Measurements from ENCODE around the gene FIBCD1.

FIBCD1 gene

DNA sequence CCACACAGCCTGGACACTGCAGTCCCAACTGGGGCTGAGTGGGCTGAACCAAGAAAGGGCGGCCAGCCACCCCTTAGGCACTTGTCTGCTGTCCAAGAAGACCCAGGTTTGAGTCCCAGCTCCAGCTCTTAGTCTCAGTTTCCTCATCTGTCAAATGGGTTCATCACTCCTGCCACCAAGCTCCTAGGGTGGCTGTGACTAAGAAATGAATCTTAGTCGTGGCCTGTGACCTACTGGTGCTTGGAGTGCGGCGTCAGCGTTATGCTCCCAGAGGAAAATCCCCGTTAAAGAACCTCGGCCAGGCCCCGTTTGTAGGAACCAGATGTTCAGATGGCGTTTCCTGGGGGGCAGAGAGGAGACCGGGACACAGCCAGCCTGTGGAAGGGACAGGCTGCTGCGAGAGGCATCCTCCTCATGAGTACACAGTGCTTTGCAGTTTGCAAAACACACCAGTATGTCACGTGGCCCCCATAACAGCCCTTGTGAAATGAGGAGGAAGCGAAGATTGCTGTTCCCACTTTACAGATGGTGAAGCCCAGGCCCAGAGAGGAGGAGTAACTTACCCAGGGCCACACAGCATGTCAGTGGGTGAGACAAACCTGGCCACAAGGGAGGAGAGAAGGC lies 3.3 kb downstream of the FIBCD1 start:
- no peak for DNase-seq

DNA sequence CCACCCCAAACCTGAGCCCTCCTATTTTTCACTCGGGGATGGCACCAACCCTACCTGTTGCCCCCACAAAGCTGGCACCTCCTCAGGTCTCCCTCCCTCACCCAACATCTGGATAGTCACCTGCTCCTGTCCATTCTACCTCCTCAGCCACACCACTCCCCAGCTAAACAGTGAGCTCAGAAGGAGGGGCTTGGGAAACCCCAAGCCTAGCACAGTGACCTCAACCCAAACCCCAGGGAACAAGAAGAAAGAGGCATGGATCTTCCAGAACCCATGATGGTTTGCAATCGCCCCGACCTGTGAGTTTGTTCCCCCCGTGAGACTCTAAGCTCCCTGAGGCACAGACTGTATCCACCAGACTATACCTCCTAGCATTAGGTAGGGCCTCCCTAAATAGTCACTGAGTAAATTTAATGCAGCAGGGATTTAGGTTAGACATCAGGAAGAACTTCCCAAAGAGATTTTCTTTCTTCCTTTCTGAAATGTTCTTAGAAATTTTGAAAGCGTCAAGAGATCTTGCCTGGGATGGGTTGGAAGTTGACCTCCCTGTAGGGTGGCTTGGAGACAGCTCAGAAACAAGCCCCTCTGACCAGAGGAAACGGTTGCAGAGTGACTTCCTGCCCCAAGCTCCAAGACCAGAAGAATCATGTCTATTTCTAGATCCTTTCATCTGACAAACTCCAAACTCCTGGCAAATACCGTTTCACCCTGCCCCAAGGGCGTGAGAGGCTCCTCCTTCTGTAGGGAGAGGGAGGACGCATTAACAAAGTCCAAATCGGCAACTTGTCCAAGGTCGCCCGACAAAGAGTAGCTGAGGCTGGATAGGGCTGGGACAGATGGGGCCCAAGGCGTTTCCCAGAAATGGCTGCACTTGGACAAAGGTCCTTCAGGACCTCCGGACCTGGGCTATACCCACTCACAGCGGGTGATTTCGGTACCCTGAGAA lies 4.1 kb downstream of the FIBCD1 start:
- no peak for DNase-seq

DNA sequence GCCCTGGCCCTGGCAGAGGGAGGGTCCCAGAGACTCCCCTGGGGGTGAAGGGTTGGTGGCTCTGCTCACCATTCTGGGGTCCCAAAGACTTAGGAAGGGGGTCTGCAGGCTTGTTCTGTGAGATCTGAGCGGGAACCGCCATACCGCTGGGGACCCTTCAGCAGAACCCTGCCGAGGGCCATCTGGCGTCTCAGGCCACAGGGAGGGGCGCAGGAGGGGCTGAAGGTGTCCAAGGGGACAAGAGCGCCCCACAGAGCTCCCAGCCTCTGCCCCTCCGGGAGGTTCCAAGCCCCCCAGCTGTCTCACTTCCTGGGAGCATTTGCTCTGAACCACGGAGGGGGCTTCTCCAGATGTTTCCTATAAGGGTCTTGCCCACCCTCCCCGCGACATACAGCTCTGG lies 4.8 kb downstream of the FIBCD1 start:
- DNase-seq, result no peak

DNA sequence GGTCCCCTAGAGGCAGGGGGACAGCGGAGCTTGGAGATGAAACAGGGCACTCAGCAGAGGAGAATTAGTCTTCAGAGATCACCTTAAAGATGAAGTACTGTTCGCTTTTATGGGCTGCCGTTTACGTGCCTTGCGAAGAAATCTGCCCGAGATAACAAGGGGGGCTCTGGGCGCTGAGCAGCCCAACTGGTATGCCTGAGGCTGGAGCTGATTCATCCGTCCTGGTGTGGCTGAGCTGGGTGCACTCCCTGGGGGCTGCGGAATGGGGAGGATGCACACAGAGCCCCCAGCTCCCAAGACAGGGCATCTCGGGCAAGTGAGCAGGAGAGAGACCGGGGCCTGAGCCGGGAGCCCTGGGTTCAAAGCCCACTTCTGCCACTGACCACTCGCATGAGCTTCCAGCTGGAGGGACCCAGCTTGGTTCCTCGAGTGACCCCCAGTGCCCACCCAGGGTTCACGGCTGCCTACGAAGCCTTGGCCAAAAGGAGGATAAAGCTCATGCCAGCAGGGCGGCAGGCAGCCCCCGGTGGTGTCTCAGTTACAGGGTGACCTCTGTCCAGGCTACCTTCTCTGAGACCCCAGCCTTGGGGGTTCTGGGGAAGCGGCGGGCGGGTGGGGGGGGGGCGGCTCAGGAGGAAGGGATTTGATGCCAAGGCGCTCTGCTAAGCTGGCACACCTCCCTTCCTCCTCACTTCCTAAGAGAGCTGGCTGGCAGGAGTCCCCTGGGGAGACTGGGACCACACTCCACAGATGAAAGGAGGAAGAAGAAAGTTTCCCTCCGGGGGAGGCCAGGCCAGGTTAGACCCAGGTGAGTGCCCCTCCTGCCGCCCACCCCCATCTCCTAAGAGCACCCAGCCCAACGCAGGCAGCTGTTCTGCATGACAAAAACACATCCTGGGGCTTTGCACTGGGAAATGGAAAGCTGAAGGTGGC lies 5.7 kb downstream of the FIBCD1 start:
- DNase-seq, result peak; percentile 78

DNA sequence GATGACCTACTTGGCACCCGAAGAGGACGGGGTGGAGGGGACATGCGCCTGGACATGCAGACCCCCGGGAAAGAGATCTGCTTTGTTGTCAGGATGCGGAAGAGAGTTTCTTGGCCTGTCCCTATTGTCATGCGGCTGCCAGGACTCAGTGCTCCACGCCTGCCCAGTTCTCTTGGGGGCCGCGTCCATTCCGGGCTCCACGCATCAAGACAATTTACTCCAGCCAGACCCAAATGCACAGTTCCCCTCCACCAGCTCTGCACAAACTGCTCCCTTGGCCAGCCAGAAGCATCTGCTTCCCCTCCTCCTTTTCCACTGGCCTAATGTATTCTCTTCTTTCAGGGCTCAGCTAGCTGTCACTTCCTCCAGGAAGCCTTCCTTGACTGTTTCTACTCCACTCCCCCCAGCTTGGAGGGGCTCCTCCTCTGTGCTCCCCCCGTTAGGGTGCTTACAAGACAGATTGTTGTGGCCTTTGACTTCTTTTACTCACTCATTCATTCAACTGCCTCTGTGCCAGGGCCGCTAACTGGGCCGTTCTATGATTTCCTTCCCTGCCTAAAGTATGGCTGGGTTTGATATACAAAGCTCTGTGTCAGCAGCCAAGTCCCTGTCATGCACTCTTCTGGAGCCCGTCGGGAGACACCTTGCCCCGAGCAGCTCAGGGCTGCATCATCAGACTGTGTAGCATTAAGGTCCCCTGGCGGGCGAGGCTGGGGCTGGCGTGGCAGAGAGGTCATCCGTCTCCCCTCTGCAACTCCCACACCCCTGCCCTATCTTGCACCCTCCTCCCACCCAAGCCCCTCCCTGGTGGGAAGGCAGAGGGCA lies 6.6 kb downstream of the FIBCD1 start:
- peak; percentile 87 for DNase-seq

DNA sequence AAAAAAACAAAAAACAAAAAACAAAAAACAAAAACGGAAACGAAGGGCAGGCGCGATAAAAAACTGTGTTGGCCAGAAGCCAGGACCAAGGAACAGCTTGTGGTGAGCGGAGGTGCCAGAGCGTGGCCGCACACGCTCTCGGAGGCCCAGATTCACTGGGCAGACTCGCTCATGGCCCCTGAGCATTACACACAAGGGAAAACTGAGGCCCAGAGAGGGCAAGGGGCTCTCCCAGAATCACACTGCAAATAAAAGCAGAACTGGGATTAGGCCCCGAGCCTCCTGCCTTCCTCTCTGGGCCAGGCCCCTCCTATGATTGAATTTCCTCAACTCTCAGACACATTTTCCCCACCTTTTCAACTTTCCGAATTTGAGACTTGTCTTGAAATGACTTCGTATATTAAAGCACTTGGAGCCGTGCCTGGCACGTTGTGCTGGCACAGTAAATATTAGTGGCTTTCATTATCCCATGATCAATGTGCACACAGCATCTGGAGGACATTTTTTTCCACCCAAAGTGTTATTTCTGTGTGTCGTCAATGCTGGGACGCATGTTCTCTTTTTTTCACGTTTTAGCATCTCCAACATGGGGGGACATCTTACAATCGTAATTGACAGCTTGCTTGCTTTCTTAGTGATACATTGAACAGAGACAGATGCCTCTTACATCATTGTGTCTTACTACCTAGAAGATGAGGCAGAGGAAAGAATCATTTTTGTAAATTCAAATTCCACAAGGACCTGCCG lies 7.4 kb downstream of the FIBCD1 start:
- no peak for DNase-seq

DNA sequence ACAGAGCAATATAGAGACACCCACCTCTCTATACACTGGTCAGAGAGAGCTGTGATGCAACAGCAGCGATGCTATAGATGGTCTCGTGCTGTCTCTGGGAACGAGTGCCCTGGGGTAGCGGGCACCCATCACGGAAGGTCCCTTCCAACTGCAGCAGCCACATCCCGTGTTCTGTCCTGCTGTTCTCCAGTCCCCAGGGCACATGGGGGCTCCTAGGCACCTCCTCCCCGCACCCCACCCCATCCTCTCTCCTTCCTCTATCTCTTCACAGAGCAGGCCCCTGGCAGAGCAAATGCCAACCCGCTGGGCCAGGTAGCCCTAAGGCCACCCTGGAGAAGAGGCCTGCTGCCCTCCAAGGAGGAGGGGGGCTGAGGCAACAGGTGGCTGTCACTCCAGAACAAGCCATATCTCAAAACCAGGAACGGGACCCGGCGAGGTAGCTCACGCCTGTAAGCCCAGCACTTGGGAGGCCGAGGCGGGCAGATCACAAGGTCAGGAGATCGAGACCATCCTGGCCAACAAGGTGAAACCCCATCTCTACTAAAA lies 8.2 kb downstream of the FIBCD1 start:
- DNase-seq, result no peak

DNA sequence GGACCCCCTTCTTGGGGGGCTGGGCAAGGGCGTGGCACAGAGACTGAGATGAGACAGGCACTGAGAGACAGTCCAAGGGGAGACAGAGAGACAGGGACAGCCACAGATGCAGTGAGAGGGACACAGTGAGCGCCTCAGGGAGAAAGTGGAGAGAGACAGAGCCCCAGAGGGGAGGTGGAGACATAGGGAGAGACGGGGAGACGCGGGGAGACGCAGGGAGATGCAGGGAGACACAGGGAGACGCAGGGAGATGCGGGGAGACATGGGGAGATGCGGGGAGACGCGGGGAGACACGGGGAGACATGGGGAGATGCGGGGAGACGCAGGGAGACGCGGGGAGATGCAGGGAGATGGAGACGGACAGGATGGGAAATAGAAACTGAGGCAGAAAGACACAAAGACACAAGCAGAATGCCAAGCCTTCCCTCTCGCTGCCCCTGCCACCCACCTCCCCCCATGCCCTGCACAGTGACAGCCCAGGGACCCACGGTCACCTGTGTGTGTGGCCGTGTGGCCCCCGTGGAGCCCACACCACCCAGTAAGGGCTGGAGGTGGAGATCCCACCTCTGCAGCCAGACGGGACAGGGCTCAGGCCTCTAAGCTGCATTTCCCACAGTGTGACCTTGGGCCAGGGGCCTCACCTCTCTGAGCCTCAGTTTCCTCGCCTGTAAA lies 8.8 kb downstream of the FIBCD1 start:
- DNase-seq, result no peak

DNA sequence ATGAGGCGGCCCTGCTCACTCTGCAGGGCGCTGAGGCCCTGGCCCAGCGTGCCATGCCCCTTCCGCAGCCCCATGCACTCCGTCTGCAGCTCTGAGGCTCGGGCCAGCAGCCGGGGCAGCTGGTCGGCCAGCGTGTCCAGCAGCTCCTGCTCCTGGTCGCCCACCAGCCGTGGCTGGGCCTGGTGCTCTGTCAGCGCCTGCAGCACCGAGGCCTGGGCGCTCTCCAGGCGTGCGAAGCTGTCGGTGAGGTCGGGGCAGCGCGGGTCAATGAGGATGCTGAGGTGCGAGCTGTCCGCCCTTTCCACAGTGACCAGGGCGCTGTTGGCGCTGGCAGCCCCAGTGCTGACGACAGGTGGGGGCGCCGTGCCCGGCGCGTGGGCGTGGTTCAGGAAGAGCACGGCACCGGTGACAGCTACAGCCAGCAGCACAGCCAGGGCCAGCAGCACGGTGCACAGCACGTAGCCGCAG lies 9.4 kb downstream of the FIBCD1 start:
- no peak for DNase-seq

DNA sequence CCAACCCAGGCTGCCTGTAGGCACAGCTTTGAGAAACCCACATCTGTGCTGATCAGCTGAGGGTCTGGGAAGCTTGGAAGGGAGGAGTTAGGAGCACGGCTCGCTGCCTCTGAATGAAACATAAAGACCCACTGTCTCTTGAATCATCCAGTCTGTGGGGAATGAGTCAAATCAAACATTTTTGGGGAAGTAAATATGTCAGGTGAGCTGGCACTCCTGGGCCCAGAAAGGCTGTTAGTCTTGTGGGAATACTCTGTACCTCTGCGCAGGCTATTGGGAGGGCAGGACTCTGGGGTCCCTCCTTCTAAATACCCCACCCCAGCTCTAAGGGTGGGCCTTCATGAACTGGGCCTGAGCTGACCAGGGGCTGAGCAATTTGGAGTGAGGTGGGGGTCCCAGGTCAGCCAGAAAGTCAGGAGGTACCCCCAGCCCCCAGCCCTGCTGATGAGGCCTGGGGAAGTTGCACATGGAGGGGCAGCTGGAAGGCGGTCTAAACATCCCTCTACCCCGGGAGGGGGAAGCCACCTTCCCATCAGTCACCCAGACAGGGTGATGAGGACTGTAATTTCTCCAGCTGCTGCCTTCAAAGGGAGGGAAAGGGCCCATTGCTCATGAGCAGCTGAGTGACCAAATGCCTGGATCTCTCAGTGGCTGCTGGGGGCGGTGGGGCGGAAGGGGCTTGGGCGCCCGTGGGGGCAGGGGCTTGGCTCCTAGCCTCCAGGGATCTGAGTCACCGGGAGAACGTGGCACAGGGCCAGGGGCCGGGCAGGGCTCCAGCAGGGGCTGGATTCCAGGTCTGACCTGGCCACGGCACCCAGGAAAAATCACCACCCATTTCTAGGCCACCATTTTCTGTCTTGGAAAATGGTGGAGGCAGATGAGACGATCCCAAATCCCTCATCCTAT lies 10.8 kb downstream of the FIBCD1 start:
- DNase-seq, result peak; percentile 82

DNA sequence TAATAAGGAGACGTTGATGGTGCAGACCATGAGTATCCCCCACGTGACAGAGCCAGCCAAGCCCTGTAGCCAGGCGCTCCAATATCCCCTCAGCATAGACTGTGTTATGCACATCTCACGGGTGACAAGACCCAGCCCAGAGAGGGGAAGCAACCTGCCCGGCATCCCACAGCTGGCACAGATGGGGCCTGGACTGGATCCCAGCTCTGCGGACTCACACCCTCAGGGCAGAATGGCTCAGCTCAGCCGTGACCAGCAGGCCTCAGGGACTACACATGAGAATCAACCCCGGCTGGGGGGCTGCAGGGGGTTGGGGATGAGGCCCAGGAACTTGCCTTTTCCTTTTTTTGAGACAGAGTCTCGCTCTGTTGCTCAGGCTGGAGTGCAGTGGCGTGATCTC lies 11.7 kb downstream of the FIBCD1 start:
- no peak for DNase-seq

DNA sequence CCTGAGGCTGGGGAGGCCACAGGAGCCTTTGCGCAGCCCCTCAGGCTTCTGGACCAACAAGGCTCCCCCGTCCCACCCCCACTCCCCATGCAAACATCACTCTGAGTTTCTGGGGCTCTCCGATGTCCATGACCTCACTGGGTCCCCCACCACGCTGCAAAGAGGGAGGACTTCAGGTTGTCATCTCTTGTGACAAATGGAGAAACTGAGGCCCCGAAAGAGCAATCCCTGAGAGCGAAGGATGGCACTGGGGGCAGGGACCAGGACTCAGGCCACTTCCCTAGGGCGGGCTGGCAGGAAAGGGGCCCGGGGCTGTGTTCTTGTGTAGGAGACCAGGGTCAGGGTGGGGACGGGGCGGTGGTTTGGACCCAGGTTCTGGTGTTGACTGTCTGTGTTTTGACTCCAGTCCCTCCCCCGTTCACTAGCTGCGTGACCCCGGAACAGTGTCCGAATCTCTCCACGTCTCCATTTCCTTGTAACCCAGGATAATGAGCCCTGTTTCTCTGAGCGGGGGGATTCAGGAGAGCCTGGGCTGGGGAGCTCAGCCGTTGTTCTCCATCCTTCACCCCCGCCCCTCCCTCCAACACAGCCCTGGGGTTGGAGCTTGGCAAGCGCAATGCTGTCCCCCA lies 13.9 kb downstream of the FIBCD1 start:
- no peak for DNase-seq

DNA sequence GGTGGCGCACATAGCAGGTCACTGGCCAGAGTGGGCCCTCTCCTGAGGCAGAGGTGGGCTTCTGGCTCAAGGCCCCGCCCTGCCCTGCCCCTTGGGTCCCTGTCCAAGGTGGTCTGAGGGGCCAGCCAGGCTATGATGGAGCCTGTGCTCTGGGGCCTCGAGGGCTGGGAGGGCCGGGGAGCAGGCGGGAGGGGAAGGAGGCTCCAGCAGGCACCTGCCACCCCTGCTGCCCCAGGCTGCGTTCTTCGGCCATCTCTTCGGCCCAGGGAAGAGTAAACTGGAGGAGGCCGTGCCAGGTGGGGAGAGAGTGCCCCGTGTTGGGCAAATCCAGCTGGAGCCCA lies 14.6 kb downstream of the FIBCD1 start:
- DNase-seq, result no peak

DNA sequence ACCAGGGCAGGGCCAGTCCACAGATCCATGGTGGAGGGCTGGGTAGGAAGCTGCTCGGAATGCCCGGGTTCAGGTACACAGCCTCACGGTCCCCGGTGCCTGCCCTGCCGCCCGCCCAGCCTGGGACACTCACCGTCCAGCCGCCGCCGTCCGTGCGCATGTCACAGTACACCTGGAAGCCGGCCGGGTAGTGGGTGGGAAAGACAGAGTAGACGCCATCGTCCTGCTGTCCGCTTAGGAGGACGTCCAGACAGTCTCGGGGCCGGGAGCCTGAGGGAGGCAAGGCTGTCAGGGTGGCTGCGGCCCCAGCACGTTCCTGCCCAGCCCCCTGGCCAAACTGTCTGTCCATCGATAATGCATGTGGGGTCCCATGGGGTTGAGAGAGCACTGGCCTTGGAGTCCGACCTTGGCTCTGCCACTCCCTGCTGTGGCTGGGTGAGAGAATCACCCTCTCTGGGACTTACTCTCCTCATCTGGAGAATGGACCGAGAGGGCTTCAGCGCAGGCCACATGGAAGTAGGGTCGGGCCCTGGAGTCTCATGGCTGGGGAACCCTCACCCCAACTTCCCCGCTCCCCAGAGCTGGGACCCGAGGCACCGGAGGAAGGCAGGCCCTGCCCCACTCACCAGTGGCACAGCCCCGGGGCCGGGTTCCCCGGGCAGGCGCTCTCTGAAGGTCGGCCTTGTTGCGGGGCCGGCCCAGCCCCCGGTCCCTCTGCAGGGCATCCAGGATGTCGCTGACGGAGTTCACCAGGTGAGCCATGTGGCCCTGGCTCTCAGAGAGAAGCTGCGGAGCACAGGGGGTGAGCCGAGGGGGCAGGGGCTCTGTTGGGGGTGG lies 15.2 kb downstream of the FIBCD1 start:
- DNase-seq, result no peak

DNA sequence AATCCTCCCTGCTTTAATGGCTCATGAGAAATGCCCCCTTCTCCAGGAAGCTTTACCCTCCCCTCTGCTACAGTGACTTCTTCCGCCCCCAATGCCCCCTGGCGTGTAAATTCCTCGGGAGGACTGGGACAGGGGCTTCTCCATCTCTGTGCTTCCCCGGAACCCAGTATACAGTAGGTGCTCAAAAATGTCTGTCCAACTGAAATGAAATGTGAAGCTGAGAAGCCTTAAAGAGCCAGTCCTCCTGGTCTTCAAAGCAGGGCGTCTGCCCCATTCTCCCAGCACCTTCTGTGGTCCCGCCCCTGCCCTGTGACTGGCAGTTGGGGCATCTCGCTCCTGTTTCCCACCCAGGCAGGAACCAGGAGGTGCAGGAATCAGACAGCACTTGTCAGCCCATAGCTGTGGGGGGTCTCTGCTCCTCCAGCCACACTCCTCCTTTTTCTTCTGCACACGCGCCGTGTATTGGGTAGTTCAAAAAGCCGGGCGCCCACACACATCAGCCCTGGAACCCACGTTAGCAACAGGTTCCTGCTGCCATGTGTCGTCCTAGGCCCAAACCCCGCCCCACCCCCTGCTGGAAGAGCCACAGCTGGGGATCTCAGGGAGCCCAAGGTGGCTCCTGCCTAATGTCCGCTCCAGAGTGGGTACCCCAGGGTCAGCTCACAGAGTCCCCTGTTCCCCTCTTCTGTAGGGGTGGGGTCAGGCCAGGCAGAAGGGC lies 16.0 kb downstream of the FIBCD1 start:
- no peak for DNase-seq

DNA sequence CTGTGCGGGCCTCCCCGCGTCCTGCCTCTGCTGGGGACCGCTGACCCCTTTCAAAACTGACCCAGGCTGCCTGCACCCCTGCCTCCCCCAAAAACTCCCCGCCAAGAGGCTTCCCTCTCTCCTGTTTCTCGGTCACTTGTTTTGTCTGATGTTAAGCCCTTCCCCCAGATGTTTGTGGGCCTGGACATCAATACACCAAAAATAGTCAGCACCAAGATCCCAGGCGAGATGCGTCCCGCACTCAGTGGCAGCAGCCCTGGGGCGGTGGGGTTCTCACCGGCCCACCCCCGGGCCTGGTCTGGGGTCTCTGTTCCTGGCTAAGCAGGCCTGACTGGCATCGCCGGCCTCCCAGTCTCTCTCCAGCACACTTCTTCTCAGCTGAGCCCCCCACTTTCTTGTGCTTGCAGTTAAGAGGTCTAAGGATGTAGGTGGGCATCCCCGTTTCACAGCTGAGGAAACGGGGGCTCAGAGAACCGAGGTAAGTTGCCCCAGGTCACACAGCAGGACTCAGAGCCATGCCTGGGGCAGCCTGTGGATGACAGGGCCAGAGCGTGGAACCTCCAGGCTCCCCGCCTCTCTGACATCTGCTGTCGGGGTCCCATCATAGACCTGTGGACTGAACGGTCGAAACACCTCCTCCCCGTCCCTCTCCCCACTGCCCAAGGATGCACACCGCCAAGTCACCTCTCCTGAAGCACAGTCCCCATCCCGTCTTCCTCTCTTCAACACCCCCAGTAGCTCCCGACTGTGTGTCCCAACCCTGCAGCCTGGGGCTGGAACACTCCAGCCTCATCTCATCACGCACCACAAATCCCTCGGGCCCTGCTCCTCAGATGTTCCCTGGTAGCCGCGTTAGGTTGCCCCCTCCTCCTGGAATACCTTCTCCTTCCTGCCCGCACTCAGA lies 16.8 kb downstream of the FIBCD1 start:
- no peak for DNase-seq
